Karpas-422 (cell line): ENCODE data around the gene BDNF. TPM values are rescaled to one million over a fixed set of nuclear protein-coding genes. Genes with fewer than 3 reads are reported as not detected.

ENCODE experiments used
- DNase-seq: peaks from one replicate; pipeline ENCODE4 v3.0.0-alpha.2; 2015
- H2AFZ ChIP-seq: fragments of 200-600 bp; sonication (generic); 2 replicates; pipeline ENCODE4 v1.6.1; 2014; ENCODE audit warnings: antibody characterized with exemption, low read length, mixed read lengths
- H3K27ac ChIP-seq: fragments of 200-600 bp; sonication (generic); 2 replicates; pipeline ENCODE4 v1.5.1; 2014; ENCODE audit warnings: mild to moderate bottlenecking, low read length, moderate library complexity
- H3K27me3 ChIP-seq: fragments of 200-600 bp; sonication (generic); 2 replicates; pipeline ENCODE4 v1.6.1; 2014; ENCODE audit warnings: low read length, mixed read lengths
- H3K36me3 ChIP-seq: fragments of 200-600 bp; sonication (generic); 2 replicates; pipeline ENCODE4 v1.6.1; 2014; ENCODE audit warnings: low read length, mixed read lengths; ENCODE audit not compliant: insufficient read depth
- H3K4me1 ChIP-seq: fragments of 200-600 bp; sonication (generic); 2 replicates; pipeline ENCODE4 v1.6.1; 2014; ENCODE audit warnings: mild to moderate bottlenecking, low read length, mixed read lengths
- H3K4me2 ChIP-seq: fragments of 200-600 bp; sonication (generic); 2 replicates; pipeline ENCODE4 v1.6.1; 2014; ENCODE audit warnings: low read length, low read depth, mild to moderate bottlenecking; ENCODE audit not compliant: poor library complexity, severe bottlenecking
- H3K4me3 ChIP-seq: fragments of 200-600 bp; sonication (generic); 2 replicates; pipeline ENCODE4 v1.5.1; 2014; ENCODE audit warnings: mild to moderate bottlenecking, antibody characterized with exemption, low read length, mixed read lengths
- H3K79me2 ChIP-seq: fragments of 200-600 bp; sonication (generic); 2 replicates; pipeline ENCODE4 v1.6.1; 2014; ENCODE audit warnings: mild to moderate bottlenecking, low read length, mixed read lengths
- H3K9ac ChIP-seq: fragments of 200-600 bp; sonication (generic); 2 replicates; pipeline ENCODE4 v1.6.0; 2014; ENCODE audit warnings: low read length
- H3K9me2 ChIP-seq: fragments of 200-600 bp; sonication (generic), shearing (Covaris generic); replicated peaks from 2 replicates; pipeline ENCODE4 v1.6.0; 2014; ENCODE audit warnings: mild to moderate bottlenecking, low read length, moderate library complexity; ENCODE audit not compliant: insufficient read depth
- H3K9me3 ChIP-seq: fragments of 300-700, 200-600 bp; sonication (generic); 2 replicates; pipeline ENCODE4 v1.6.1; 2014; ENCODE audit warnings: low read length, mixed read lengths
- H4K20me1 ChIP-seq: fragments of 200-600 bp; sonication (generic); 2 replicates; pipeline ENCODE4 v1.6.1; 2014; ENCODE audit warnings: mild to moderate bottlenecking, antibody characterized with exemption, low read length, low read depth; ENCODE audit not compliant: insufficient read depth
- total RNA-seq: library from RNA; depleted of rRNA; stranded (reverse); fragments of >200 nt; shearing (Covaris generic); gene quantifications from 2 replicates; pipeline ENCODE4 v1.2.3, GENCODE V29; 2014; ENCODE audit warnings: low replicate concordance

Gene BDNF
- total RNA-seq, 1 experiment from 2014 or later, result not detected

DNA sequence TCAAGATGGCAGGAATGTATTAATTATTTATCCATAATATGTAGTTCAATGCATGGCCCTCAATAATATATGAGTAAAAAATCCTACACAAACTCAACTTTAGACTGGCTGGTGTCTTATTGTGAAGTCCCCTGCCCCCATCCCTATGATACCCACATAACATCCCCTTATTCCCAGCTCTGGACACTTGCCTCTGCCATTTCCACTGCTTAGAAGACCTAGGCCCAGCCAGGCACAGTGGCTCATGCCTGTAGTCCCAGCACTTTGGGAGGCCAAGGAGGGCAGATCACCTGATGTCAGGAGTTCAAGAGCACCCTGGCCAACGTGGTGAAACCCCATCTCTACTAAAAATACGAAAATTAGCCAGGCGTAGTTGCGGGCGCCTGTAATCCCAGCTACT is 84.4 kb downstream of the BDNF start:
- Histone ChIP-seq H3K9me2 (no peaks in the 10 kb centered on the region), H3K27ac (no peak overlapping the region), H4K20me1 (no peaks in the 10 kb centered on the region), H3K27me3 (no peaks in the 10 kb centered on the region), H3K36me3 (no peaks in the 10 kb centered on the region), H3K9me3 (no peaks in the 10 kb centered on the region), H2AFZ (no peak overlapping the region), H3K4me3 (no peak overlapping the region), H3K4me1 (no peaks in the 10 kb centered on the region), H3K4me2 (no peak overlapping the region), H3K79me2 (no peaks in the 10 kb centered on the region), H3K9ac (no peak overlapping the region)
- no peak for DNase-seq

GRCh38 chr11:27614092-27614491 is 86.2 kb downstream of the BDNF start:
- H3K9ac ChIP-seq, result no peak overlapping the region
- no peaks in the 10 kb centered on the region for H4K20me1 ChIP-seq
- no peaks in the 10 kb centered on the region for H3K79me2 ChIP-seq
- H3K36me3 ChIP-seq, result no peaks in the 10 kb centered on the region
- no peak overlapping the region for H3K4me3 ChIP-seq
- no peak overlapping the region for H3K4me2 ChIP-seq
- H3K27ac ChIP-seq, result no peak overlapping the region
- H3K9me3 ChIP-seq, result no peaks in the 10 kb centered on the region
- H3K27me3 ChIP-seq, result no peaks in the 10 kb centered on the region
- no peaks in the 10 kb centered on the region for H3K4me1 ChIP-seq
- DNase-seq, result no peak
- H3K9me2 ChIP-seq, result no peaks in the 10 kb centered on the region
- no peak overlapping the region for H2AFZ ChIP-seq

- Histone ChIP-seq H3K4me3 (no peak overlapping the region), H3K27me3 (no peaks in the 10 kb centered on the region), H2AFZ (no peak overlapping the region), H3K27ac (no peak overlapping the region), H3K4me1 (no peaks in the 10 kb centered on the region), H4K20me1 (no peaks in the 10 kb centered on the region), H3K4me2 (no peak overlapping the region), H3K9me3 (no peaks in the 10 kb centered on the region), H3K79me2 (no peaks in the 10 kb centered on the region), H3K9ac (no peak overlapping the region), H3K9me2 (no peaks in the 10 kb centered on the region), H3K36me3 (no peaks in the 10 kb centered on the region)
- no peak for DNase-seq
Observed at GRCh38 chr11:27612932-27613880, 87.0 kb downstream of the BDNF start.

- Histone ChIP-seq H3K27me3 (no peaks in the 10 kb centered on the region), H3K36me3 (no peaks in the 10 kb centered on the region), H3K9me3 (no peaks in the 10 kb centered on the region), H4K20me1 (no peaks in the 10 kb centered on the region), H2AFZ (no peak overlapping the region), H3K4me3 (no peak overlapping the region), H3K27ac (no peak overlapping the region), H3K4me1 (no peaks in the 10 kb centered on the region), H3K79me2 (no peaks in the 10 kb centered on the region), H3K4me2 (no peak overlapping the region), H3K9ac (no peak overlapping the region), H3K9me2 (no peaks in the 10 kb centered on the region)
- no peak for DNase-seq
Observed at GRCh38 chr11:27611947-27612455, 88.3 kb downstream of the BDNF start.

GRCh38 chr11:27611390-27611789 is 88.9 kb downstream of the BDNF start:
- H3K9me2 ChIP-seq, result no peaks in the 10 kb centered on the region
- H3K4me2 ChIP-seq, result no peak overlapping the region
- no peaks in the 10 kb centered on the region for H3K79me2 ChIP-seq
- H3K9me3 ChIP-seq, result no peaks in the 10 kb centered on the region
- no peaks in the 10 kb centered on the region for H4K20me1 ChIP-seq
- H3K4me3 ChIP-seq, result no peak overlapping the region
- H3K36me3 ChIP-seq, result no peaks in the 10 kb centered on the region
- H3K9ac ChIP-seq, result no peak overlapping the region
- H3K27ac ChIP-seq, result no peak overlapping the region
- no peak overlapping the region for H2AFZ ChIP-seq
- H3K27me3 ChIP-seq, result no peaks in the 10 kb centered on the region
- DNase-seq, result no peak
- H3K4me1 ChIP-seq, result no peaks in the 10 kb centered on the region

DNA sequence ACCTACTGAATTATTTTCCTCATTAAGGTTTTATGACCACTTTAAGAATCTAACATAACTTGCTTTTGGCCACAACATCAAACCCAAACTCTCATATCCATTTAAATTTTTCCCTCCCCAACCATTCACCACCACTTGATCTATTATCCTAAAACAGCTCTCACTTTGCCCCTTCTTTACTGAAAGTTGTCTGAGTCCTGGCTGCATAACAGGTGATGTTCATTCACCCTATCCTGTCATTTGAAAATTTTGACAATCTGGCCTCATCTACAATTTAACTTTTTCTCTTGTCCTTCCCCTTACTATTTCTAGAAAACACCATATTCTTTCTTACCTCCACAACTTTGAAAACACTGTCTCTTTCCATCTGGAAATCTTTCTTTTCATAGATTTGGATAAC is 89.3 kb downstream of the BDNF start:
- no peaks in the 10 kb centered on the region for H3K4me1 ChIP-seq
- H3K27ac ChIP-seq, result no peak overlapping the region
- H3K4me2 ChIP-seq, result no peak overlapping the region
- no peaks in the 10 kb centered on the region for H3K9me2 ChIP-seq
- H2AFZ ChIP-seq, result no peak overlapping the region
- DNase-seq, result no peak
- no peaks in the 10 kb centered on the region for H3K9me3 ChIP-seq
- H3K9ac ChIP-seq, result no peak overlapping the region
- no peaks in the 10 kb centered on the region for H3K27me3 ChIP-seq
- H4K20me1 ChIP-seq, result no peaks in the 10 kb centered on the region
- no peaks in the 10 kb centered on the region for H3K36me3 ChIP-seq
- no peaks in the 10 kb centered on the region for H3K79me2 ChIP-seq
- H3K4me3 ChIP-seq, result no peak overlapping the region

DNA sequence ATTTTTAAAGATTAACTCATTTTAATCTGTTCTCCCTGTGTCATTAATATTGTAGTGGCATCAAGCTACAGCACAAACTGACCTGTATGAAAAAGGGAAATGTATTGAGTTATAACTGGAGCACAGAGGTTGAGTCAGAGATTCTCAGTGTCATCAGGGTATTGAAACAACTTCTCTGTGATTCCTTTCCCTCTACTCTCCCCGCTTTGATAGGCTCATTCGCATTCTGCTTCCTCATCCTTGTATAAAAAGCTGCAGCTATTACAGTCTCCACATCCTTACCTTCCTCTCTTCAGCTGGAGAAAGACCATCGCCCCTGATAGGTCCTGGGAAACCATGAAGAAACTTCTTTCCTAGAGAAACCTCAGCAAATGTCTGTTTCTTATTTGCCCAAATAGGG is 90.0 kb downstream of the BDNF start:
- Histone ChIP-seq H3K9ac (no peak overlapping the region), H3K27me3 (no peaks in the 10 kb centered on the region), H4K20me1 (no peaks in the 10 kb centered on the region), H3K9me3 (no peaks in the 10 kb centered on the region), H3K4me3 (no peak overlapping the region), H2AFZ (no peak overlapping the region), H3K27ac (no peak overlapping the region), H3K36me3 (no peaks in the 10 kb centered on the region), H3K79me2 (no peaks in the 10 kb centered on the region), H3K4me2 (no peak overlapping the region), H3K9me2 (no peaks in the 10 kb centered on the region), H3K4me1 (no peaks in the 10 kb centered on the region)
- no peak for DNase-seq

- no peaks in the 10 kb centered on the region for H4K20me1 ChIP-seq
- DNase-seq, result no peak
- no peaks in the 10 kb centered on the region for H3K79me2 ChIP-seq
- no peak overlapping the region for H2AFZ ChIP-seq
- no peak overlapping the region for H3K4me3 ChIP-seq
- H3K4me1 ChIP-seq, result no peaks in the 10 kb centered on the region
- no peaks in the 10 kb centered on the region for H3K27me3 ChIP-seq
- H3K4me2 ChIP-seq, result no peak overlapping the region
- no peaks in the 10 kb centered on the region for H3K9me3 ChIP-seq
- no peak overlapping the region for H3K27ac ChIP-seq
- H3K36me3 ChIP-seq, result no peaks in the 10 kb centered on the region
- H3K9me2 ChIP-seq, result no peaks in the 10 kb centered on the region
- H3K9ac ChIP-seq, result no peak overlapping the region
Observed at GRCh38 chr11:27608951-27609350, 91.3 kb downstream of the BDNF start.
